ENCODE measurements around the gene CLIP1. TPM values are rescaled to one million over a fixed set of nuclear protein-coding genes. Genes with fewer than 3 reads are reported as not detected.

Gene CLIP1
- polyA plus RNA-seq, 3 donors = 6.7 to 50.9 (median 12.9) TPM

GRCh38 chr12:122389677-122390076 is 32.8 kb downstream of the CLIP1 start:
- Mint-ChIP-seq H3K4me1 (peaks cover 15% of the 10 kb centered on the region), H3K27me3 (ENCODE audit: low read depth in 3 of 3) (peaks cover 0 to 2% (median 0%) of the 10 kb centered on the region in 3 donors), H3K36me3 (peaks cover 17 to 18% of the 10 kb centered on the region in 2 donors), H3K27ac (peak overlapping the region in 1 of 7 donors; percentile 30), H3K4me3 (no peak overlapping the region), H3K9me3 (no peaks in the 10 kb centered on the region)
- Histone ChIP-seq H3K9ac (ENCODE audit: insufficient read depth, low read length, poor library complexity, severe bottlenecking) (no peak overlapping the region), H3K4me2 (replicated peaks; ENCODE audit: extremely low read depth, low read length, poor library complexity, severe bottlenecking) (no peak overlapping the region), H3K27ac (ENCODE audit: low read depth in 1 of 2, low read length in 2 of 2) (no peak overlapping the region), H3K27me3 (ENCODE audit: control insufficient read depth in 2 of 2, insufficient read depth in 2 of 2, low read length in 2 of 2) (no peaks in the 10 kb centered on the region), H4K20me1 (ENCODE audit: insufficient read depth, low read length) (peaks cover 95% of the 10 kb centered on the region), H2AFZ (ENCODE audit: insufficient read depth, low read depth, low read length, poor library complexity, severe bottlenecking) (no peak overlapping the region), H3K79me2 (ENCODE audit: insufficient read depth, low read length) (peaks cover 79% of the 10 kb centered on the region), H3K4me1 (ENCODE audit: control insufficient read depth in 1 of 2, insufficient read depth in 2 of 2, low read length in 2 of 2) (no peaks in the 10 kb centered on the region), H3K36me3 (replicated peaks in 1 of 2; ENCODE audit: control insufficient read depth in 1 of 2, insufficient read depth in 2 of 2, low read length in 2 of 2) (no peaks in the 10 kb centered on the region), H3K4me3 (replicated peaks in 1 of 3; ENCODE audit: low read depth in 2 of 3, low read length in 3 of 3) (no peak overlapping the region), H3K9me3 (replicated peaks in 1 of 2; ENCODE audit: control insufficient read depth in 1 of 2, insufficient read depth in 1 of 2, low read length in 2 of 2) (no peaks in the 10 kb centered on the region)
- WGBS (ENCODE audit: insufficient coverage) = 77% methylated on average over 3 of the region's 7 CpGs
- intact Hi-C loops (cut with micrococcal nuclease) = no loop called here
- TF ChIP-seq, protein P1, sequence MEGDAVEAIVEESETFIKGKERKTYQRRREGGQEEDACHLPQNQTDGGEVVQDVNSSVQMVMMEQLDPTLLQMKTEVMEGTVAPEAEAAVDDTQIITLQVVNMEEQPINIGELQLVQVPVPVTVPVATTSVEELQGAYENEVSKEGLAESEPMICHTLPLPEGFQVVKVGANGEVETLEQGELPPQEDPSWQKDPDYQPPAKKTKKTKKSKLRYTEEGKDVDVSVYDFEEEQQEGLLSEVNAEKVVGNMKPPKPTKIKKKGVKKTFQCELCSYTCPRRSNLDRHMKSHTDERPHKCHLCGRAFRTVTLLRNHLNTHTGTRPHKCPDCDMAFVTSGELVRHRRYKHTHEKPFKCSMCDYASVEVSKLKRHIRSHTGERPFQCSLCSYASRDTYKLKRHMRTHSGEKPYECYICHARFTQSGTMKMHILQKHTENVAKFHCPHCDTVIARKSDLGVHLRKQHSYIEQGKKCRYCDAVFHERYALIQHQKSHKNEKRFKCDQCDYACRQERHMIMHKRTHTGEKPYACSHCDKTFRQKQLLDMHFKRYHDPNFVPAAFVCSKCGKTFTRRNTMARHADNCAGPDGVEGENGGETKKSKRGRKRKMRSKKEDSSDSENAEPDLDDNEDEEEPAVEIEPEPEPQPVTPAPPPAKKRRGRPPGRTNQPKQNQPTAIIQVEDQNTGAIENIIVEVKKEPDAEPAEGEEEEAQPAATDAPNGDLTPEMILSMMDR (IDR thresholded peaks at IDR 0.05) = no peak
- no peak for DNase-seq

DNA sequence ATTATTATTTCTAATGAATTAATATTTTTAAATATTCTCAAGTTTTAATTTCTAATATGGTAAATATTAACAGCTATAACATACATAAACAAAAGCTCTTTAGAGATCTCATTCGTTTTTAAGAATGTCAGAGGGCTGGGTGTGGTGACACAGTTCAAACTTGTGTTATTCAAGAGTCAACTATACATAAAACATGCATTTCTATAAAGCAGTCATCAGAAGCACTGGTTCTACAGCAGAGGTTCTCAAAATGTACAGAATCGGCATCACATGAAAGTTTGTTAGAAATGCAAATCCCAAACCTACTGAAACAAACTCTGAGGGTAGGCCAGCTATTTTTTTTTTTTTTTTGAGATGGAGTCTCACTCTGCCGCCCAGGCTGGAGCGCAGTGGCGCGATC is 34.6 kb downstream of the CLIP1 start:
- no CpG with 5 or more reads among the region's 6 CpGs for WGBS (ENCODE audit: insufficient coverage)
- Histone ChIP-seq H3K9ac (ENCODE audit: insufficient read depth, low read length, poor library complexity, severe bottlenecking) (no peak overlapping the region), H3K9me3 (replicated peaks in 1 of 2; ENCODE audit: control insufficient read depth in 1 of 2, insufficient read depth in 1 of 2, low read length in 2 of 2) (no peaks in the 10 kb centered on the region), H3K79me2 (ENCODE audit: insufficient read depth, low read length) (peaks cover 78% of the 10 kb centered on the region), H3K27ac (ENCODE audit: low read depth in 1 of 2, low read length in 2 of 2) (no peak overlapping the region), H3K4me3 (replicated peaks in 1 of 3; ENCODE audit: low read depth in 2 of 3, low read length in 3 of 3) (no peak overlapping the region), H2AFZ (ENCODE audit: insufficient read depth, low read depth, low read length, poor library complexity, severe bottlenecking) (no peak overlapping the region), H3K27me3 (ENCODE audit: control insufficient read depth in 2 of 2, insufficient read depth in 2 of 2, low read length in 2 of 2) (no peaks in the 10 kb centered on the region), H3K4me2 (replicated peaks; ENCODE audit: extremely low read depth, low read length, poor library complexity, severe bottlenecking) (no peak overlapping the region), H3K36me3 (replicated peaks in 1 of 2; ENCODE audit: control insufficient read depth in 1 of 2, insufficient read depth in 2 of 2, low read length in 2 of 2) (peaks cover 0 to 3% of the 10 kb centered on the region in 2 donors), H4K20me1 (ENCODE audit: insufficient read depth, low read length) (peaks cover 96% of the 10 kb centered on the region), H3K4me1 (ENCODE audit: control insufficient read depth in 1 of 2, insufficient read depth in 2 of 2, low read length in 2 of 2) (no peaks in the 10 kb centered on the region)
- TF ChIP-seq, protein P1 (IDR thresholded peaks at IDR 0.05) = no peak
- peaks cover 15% of the 10 kb centered on the region for H3K4me1 Mint-ChIP-seq
- no peaks in the 10 kb centered on the region for H3K9me3 Mint-ChIP-seq
- no peak overlapping the region for H3K27ac Mint-ChIP-seq
- DNase-seq = no peak
- no peak overlapping the region for H3K4me3 Mint-ChIP-seq
- peaks cover 0 to 2% (median 0%) of the 10 kb centered on the region in 3 donors for H3K27me3 Mint-ChIP-seq (ENCODE audit: low read depth in 3 of 3)
- intact Hi-C loops (cut with micrococcal nuclease) = no loop called here
- peaks cover 17 to 28% of the 10 kb centered on the region in 2 donors for H3K36me3 Mint-ChIP-seq
